ENCODE results near the gene FAM24B. TPM values are rescaled to one million over a fixed set of nuclear protein-coding genes. Genes with fewer than 3 reads are reported as not detected.
A peak's percentile ranks its signal among the peaks of the same experiment; 100 is the strongest.

The FAM24B gene
- total and polyA plus RNA-seq, 8 donors = 3.5 to 7.1 (median 4.9) TPM

DNA sequence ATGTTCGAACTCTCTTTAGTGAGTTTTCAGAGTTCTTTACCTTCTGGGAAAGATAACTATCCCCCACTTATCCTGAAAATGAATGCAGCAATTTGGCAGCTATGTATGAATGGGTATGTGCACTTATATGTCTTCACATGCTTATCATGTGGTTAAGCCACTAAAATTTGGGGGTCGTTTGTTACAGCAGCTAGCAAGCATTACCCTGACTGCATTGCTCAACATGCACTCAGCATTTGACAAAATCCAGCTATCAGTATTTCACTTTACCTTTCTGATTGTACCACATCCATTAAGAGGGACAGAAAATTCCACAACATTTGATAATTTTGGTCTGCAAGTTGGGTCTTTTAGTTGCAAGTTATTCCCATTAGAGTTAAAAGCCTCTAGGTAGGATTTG lies 43.5 kb downstream of the FAM24B start:
- no peaks in the 10 kb centered on the region for H3K9me3 ChIP-seq
- peaks cover 10 to 82% (median 19%) of the 10 kb centered on the region in 3 donors for H3K36me3 ChIP-seq
- FAIRE-seq = no peak

DNA sequence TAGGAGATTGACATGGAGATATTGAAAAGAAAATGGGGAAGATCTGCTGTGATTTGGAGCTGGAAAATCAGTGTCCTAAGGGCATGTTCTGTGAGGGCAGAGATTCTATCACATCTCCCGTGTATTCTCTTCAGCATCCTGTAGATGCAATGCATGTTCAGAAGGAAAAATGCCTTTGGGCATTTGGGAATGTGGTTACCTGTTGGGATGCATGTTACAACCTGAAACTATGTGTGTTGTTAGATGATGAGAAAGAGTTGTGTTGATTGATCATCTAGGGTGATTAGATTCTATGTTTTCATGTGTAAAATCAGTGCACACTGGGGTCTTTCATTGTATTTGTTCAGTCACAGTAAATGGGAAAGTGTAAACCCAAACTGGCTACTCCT lies 48.4 kb downstream of the FAM24B start:
- ATAC-seq (peak; percentile 1 to 8 (median 4)), DNase-seq (no peak), FAIRE-seq (no peak)
- no peak overlapping the region for H3K27ac ChIP-seq
- H3K9me3 ChIP-seq = no peaks in the 10 kb centered on the region
- intact Hi-C loops (cut with DNase I) = no loop called here
- H3K4me1 ChIP-seq = no peaks in the 10 kb centered on the region
- no peak for TF ChIP-seq CTCF (IDR thresholded peaks at IDR 0.05)
- peaks cover 3 to 32% (median 6%) of the 10 kb centered on the region in 3 donors for H3K36me3 ChIP-seq
- no peak overlapping the region for H3K4me3 ChIP-seq
- H3K27me3 ChIP-seq = no peaks in the 10 kb centered on the region
- WGBS, 2 donors = 30 to 58% methylated on average over 1 of the region's 1 CpG

More for the DNA sequence above, 43.5 kb downstream of the FAM24B start:
- Histone ChIP-seq H3K27ac (no peak overlapping the region), H3K27me3 (no peaks in the 10 kb centered on the region), H3K4me3 (no peak overlapping the region), H3K4me1 (peaks cover 0 to 5% (median 0%) of the 10 kb centered on the region in 3 donors)
- DNase-seq = no peak
- 68 to 85% methylated on average over 2 of the region's 2 CpGs for WGBS, 2 donors
- TF ChIP-seq CTCF (IDR thresholded peaks at IDR 0.05) = no peak
- intact Hi-C loops (cut with DNase I) = no loop called here
- ATAC-seq = no peak

DNA sequence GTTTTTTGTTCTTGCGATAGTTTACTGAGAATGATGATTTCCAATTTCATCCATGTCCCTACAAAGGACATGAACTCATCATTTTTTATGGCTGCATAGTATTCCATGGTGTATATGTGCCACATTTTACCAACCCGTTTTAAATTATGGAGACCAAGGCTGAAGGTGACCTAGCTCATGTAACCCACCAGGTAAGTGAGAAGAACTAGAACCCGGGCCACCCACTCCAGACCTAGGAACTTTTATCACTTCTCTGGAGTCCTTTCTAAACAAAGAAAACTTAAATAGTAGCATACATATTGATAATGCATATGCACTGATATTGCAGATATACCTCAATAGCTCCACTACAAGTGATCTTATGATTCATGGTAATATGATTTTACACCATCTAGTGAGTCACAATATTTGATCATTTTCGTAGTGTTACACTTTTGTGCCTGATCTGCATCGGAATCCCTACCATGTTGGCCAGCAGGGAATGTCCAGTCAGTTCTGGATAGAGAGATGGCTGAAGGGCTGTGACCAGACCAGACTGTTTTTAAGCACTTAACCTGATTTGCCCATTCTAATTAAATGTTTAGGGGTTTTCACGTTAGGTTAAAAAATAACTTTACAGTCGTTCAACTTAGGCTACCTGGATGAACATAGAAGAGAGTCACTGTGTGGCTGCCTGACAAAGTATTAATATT lies 49.0 kb downstream of the FAM24B start:
- intact Hi-C loops (cut with DNase I) = no loop called here
- WGBS, 2 donors = 40 to 47% methylated on average over 6 of the region's 7 CpGs
- Histone ChIP-seq H3K4me1 (no peaks in the 10 kb centered on the region), H3K36me3 (peaks cover 3 to 27% (median 4%) of the 10 kb centered on the region in 3 donors), H3K4me3 (no peak overlapping the region), H3K27ac (no peak overlapping the region), H3K27me3 (no peaks in the 10 kb centered on the region), H3K9me3 (no peaks in the 10 kb centered on the region)
- ATAC-seq (peak; percentile 16 to 44 (median 24)), DNase-seq (peak in 2 of 6 donors; percentile 56 to 70), FAIRE-seq (no peak)
- no peak for TF ChIP-seq CTCF (IDR thresholded peaks at IDR 0.05)

- TF ChIP-seq CTCF (IDR thresholded peaks at IDR 0.05) = no peak
- peak overlapping the region in 1 of 4 donors; percentile 70 for H3K27ac ChIP-seq
- WGBS, 2 donors = 33 to 40% methylated on average over 8 of the region's 8 CpGs
- H3K9me3 ChIP-seq = no peaks in the 10 kb centered on the region
- no peaks in the 10 kb centered on the region for H3K27me3 ChIP-seq
- H3K4me1 ChIP-seq = no peaks in the 10 kb centered on the region
- intact Hi-C loops (cut with DNase I) = no loop called here
- ATAC-seq = peak; percentile 15 to 44 (median 20)
- FAIRE-seq = no peak
- DNase-seq = peak in 4 of 6 donors; percentile 53 to 86 (median 84)
- peaks cover 3 to 17% (median 4%) of the 10 kb centered on the region in 3 donors for H3K36me3 ChIP-seq
- no peak overlapping the region for H3K4me3 ChIP-seq
These were observed 49.9 kb downstream of the FAM24B start for GRCh38 chr10:122829454-122829853.

DNA sequence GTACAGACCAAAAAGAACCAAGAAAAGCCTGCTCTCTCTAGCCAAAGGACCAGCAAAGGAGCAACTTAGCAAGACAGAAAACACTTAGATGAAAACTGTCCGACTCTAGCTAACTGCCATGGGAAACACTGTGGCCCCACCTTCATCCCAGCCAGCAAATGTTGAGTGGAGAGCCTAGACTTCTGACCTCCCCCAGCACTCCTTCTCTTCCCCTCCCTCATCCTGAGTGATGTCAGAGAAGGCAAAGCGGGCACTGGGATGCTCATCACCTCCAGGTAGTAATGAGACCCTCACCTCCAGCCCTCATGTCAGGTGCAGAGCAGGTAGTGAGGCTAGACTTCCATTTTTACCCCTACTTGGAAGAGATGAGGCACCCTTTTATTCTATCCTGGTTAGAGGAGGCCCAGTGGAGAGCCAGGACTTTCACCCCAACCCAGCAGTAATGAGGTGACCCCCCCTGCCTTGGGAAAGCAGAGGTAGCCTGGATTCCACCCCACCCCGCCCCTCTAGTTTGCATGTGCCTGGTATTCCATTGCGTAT lies 50.6 kb downstream of the FAM24B start:
- 43 to 63% methylated on average over 4 of the region's 4 CpGs for WGBS, 2 donors
- Histone ChIP-seq H3K27ac (peak overlapping the region in 1 of 4 donors; percentile 70), H3K9me3 (no peaks in the 10 kb centered on the region), H3K27me3 (no peaks in the 10 kb centered on the region), H3K4me3 (no peak overlapping the region), H3K36me3 (peaks cover 3 to 10% (median 4%) of the 10 kb centered on the region in 3 donors), H3K4me1 (no peaks in the 10 kb centered on the region)
- FAIRE-seq (no peak), ATAC-seq (peak; percentile 0 to 27 (median 4)), DNase-seq (peak in 2 of 6 donors; percentile 65 to 79)
- TF ChIP-seq CTCF (IDR thresholded peaks at IDR 0.05) = no peak
- intact Hi-C loops (cut with DNase I) = no loop called here
